ENCODE results near the gene LMO1.

- TF ChIP-seq, protein P1, sequence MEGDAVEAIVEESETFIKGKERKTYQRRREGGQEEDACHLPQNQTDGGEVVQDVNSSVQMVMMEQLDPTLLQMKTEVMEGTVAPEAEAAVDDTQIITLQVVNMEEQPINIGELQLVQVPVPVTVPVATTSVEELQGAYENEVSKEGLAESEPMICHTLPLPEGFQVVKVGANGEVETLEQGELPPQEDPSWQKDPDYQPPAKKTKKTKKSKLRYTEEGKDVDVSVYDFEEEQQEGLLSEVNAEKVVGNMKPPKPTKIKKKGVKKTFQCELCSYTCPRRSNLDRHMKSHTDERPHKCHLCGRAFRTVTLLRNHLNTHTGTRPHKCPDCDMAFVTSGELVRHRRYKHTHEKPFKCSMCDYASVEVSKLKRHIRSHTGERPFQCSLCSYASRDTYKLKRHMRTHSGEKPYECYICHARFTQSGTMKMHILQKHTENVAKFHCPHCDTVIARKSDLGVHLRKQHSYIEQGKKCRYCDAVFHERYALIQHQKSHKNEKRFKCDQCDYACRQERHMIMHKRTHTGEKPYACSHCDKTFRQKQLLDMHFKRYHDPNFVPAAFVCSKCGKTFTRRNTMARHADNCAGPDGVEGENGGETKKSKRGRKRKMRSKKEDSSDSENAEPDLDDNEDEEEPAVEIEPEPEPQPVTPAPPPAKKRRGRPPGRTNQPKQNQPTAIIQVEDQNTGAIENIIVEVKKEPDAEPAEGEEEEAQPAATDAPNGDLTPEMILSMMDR (IDR thresholded peaks at IDR 0.05) = no peak
- no peak for TF ChIP-seq POLR2A (IDR thresholded peaks at IDR 0.05)
Measured at GRCh38 chr11:8289492-8289918, 25.8 kb upstream of the LMO1 start.
